Measurements from ENCODE around the gene NPAS4. TPM values are rescaled to one million over a fixed set of nuclear protein-coding genes. Genes with fewer than 3 reads are reported as not detected.

NPAS4 gene
- total and polyA plus RNA-seq, 2 of the 4 experiments (the other 2 are of a cell fraction): under 0.01 to 0.77 TPM

DNA sequence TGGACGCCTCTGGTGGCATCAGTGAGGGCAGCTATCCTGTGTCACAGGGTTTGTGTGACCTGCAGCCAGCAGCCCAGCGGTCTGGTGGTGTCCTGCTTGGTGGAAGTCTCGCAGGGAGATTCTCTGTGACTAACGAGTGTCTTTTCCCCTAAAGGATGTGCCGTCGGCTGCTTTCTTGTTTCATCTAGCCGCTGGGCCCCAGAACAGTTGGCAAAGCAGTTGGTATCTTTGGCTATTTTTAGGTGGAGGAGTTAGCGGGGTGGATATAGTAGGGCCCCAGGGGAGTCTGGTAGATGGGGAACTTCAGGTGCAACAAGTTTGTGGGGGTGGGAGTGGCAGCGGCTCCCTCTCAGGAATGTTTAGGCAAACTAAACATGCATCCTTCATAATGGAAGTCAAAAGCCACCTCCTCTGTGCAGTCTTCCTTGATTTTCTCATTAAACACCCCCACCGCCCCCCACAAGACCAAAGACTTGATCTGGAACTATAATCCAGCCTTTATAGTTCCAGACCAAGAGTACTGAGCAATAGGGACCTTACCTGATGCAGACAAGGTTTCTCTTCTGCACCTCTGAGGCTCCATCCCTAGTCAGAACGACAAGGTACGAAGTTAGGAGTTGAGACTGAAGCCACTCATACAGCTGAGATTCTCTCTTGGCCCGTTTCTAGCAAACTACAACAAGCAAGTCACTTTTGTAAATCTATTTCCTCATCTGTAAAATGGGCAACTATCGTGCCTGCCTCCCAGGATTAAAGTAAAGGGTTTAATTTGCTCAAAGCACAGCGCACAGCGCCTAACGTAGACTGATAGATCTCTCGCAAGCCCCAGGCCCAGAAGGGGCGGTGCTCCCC, 44.8 kb downstream of the NPAS4 start:
- no TSS peak for BruUV-seq (replicated peaks)
- no peak overlapping the region for H2BK20ac ChIP-seq (ENCODE audit: low read depth, low read length)
- H3K4me3 ChIP-seq (ENCODE audit: insufficient read depth, low read depth, low read length): peak overlapping the region; percentile 71
- no peak overlapping the region for H3K18ac ChIP-seq (ENCODE audit: low read depth, low read length)
- H3K36me3 ChIP-seq (ENCODE audit: control insufficient read depth, insufficient read depth, low read length): 0 out of 2 replicates have a peak, but pooled peaks cover 6% of the 10 kb centered on the region
- H3K4me2 ChIP-seq (ENCODE audit: low read depth, low read length): peak overlapping the region; percentile 82
- H3K4ac ChIP-seq (ENCODE audit: low read depth, low read length): 0 out of 2 replicates have a peak overlapping the region, but pooled peaks have one; percentile 1
- WGBS, 2 experiments (ENCODE audit: extremely low coverage in 2 of 2, insufficient read length in 1 of 2): 71% methylated on average over 6 of the region's 19 CpGs; no CpG with 5 or more reads in 1 of the 2 experiments
- H4K91ac ChIP-seq (ENCODE audit: insufficient read depth, low read depth, low read length): no peak overlapping the region
- no peak overlapping the region for H2BK5ac ChIP-seq (ENCODE audit: low read depth, low read length, poor library complexity, severe bottlenecking)
- H3K4me1 ChIP-seq (ENCODE audit: control insufficient read depth, insufficient read depth, low read length): peaks cover 8% of the 10 kb centered on the region; the same call in 1 of the 2 replicates
- H3K27me3 ChIP-seq (ENCODE audit: control insufficient read depth, insufficient read depth, low read length): no peaks in the 10 kb centered on the region
- ChIA-PET CTCF (interaction anchor here (0.9 kb wide), 1 partner anchor 174 kb away, joined by 3 read pairs; no protein-coding TSS in a partner anchor), POLR2A (ENCODE audit: unreplicated experiment) (no interaction called here)
- ATAC-seq (ENCODE audit: low read depth): no peak
- H3K56ac ChIP-seq (ENCODE audit: extremely low read depth, insufficient read depth, low read length): no peak overlapping the region
- intact Hi-C loops (cut with micrococcal nuclease) (loop anchor here (1.0 kb wide), 1 partner anchor 212 kb away; the partner anchor contains the start of gene RBM4B), in situ Hi-C loops (cut with MboI; ENCODE audit: low sequenced_read_pairs) (no loop called here), dilution Hi-C loops (cut with HindIII; ENCODE audit: low sequenced_read_pairs, unreplicated experiment) (no loop called here)
- peak overlapping the region in 1 of 2 experiments; percentile 87; a peak in 2 of 4 replicates for H4K8ac ChIP-seq (ENCODE audit: low read depth in 2 of 2, low read length in 2 of 2)
- peak overlapping the region; percentile 65 for H3K23ac ChIP-seq (ENCODE audit: low read depth, low read length)
- no peak overlapping the region for H2BK15ac ChIP-seq (ENCODE audit: low read depth, low read length)
- peak overlapping the region; percentile 57; the same call in 1 of the 2 replicates for H3K14ac ChIP-seq (replicated peaks; ENCODE audit: low read depth, low read length)
- H4K5ac ChIP-seq (ENCODE audit: low read depth, low read length): peak overlapping the region; percentile 11; the same call in 1 of the 2 replicates
- peak overlapping the region; percentile 61 for H2AK9ac ChIP-seq (replicated peaks; ENCODE audit: low read depth, low read length, poor library complexity)
- peaks cover 20 to 27% of the 10 kb centered on the region in 2 experiments for H3K79me1 ChIP-seq (ENCODE audit: low read depth in 1 of 2, low read length in 2 of 2)
- peaks cover 4% of the 10 kb centered on the region; the same call in 1 of the 2 replicates for H3K9me3 ChIP-seq (ENCODE audit: control insufficient read depth, insufficient read depth, low read length)
- H2AFZ ChIP-seq (replicated peaks; ENCODE audit: low read length, poor library complexity): peak overlapping the region; percentile 97
- peaks cover 5% of the 10 kb centered on the region for H3K9me1 ChIP-seq (ENCODE audit: insufficient read depth, low read length)
- no peak overlapping the region for H3K27ac ChIP-seq (ENCODE audit: insufficient read depth, low read length)
- H4K20me1 ChIP-seq (ENCODE audit: insufficient read depth, low read length): no peaks in the 10 kb centered on the region; the same call in 1 of the 2 replicates
- peak overlapping the region; percentile 79; the same call in 1 of the 2 replicates for H3K9ac ChIP-seq (ENCODE audit: low read depth, low read length)
- H2AK5ac ChIP-seq (ENCODE audit: low read depth, low read length): peak overlapping the region; percentile 22; the same call in 1 of the 2 replicates
- no peak overlapping the region for H2BK120ac ChIP-seq (ENCODE audit: low read depth, low read length)
- DNase-seq: no peak
- TF ChIP-seq NFE2L2 (IDR thresholded peaks at IDR 0.05; ENCODE audit: low read depth, low read length): no peak
- TF ChIP-seq, protein P1, sequence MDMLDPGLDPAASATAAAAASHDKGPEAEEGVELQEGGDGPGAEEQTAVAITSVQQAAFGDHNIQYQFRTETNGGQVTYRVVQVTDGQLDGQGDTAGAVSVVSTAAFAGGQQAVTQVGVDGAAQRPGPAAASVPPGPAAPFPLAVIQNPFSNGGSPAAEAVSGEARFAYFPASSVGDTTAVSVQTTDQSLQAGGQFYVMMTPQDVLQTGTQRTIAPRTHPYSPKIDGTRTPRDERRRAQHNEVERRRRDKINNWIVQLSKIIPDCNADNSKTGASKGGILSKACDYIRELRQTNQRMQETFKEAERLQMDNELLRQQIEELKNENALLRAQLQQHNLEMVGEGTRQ (IDR thresholded peaks at IDR 0.05; ENCODE audit: low read depth, low read length): no peak
- TF ChIP-seq, protein P2, sequence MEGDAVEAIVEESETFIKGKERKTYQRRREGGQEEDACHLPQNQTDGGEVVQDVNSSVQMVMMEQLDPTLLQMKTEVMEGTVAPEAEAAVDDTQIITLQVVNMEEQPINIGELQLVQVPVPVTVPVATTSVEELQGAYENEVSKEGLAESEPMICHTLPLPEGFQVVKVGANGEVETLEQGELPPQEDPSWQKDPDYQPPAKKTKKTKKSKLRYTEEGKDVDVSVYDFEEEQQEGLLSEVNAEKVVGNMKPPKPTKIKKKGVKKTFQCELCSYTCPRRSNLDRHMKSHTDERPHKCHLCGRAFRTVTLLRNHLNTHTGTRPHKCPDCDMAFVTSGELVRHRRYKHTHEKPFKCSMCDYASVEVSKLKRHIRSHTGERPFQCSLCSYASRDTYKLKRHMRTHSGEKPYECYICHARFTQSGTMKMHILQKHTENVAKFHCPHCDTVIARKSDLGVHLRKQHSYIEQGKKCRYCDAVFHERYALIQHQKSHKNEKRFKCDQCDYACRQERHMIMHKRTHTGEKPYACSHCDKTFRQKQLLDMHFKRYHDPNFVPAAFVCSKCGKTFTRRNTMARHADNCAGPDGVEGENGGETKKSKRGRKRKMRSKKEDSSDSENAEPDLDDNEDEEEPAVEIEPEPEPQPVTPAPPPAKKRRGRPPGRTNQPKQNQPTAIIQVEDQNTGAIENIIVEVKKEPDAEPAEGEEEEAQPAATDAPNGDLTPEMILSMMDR (conservative IDR thresholded peaks at IDR 0.05; ENCODE audit: low read depth, low read length): no peak
- no peak for TF ChIP-seq POLR2A (IDR thresholded peaks at IDR 0.05; ENCODE audit: low read depth, low read length)
- TF ChIP-seq MAZ (IDR thresholded peaks at IDR 0.05; ENCODE audit: borderline replicate concordance, low read depth, low read length): no peak
- no peak for TF ChIP-seq CEBPB (IDR thresholded peaks at IDR 0.05; ENCODE audit: low read depth, low read length)
- no peak for TF ChIP-seq RCOR1 (IDR thresholded peaks at IDR 0.05; ENCODE audit: insufficient replicate concordance, low read length)
- no peak for TF ChIP-seq MAFK (IDR thresholded peaks at IDR 0.05; ENCODE audit: low read depth, low read length)
- TF ChIP-seq BHLHE40 (IDR thresholded peaks at IDR 0.05; ENCODE audit: low read depth, low read length): no peak
- no peak for TF ChIP-seq CHD1 (IDR thresholded peaks at IDR 0.05; ENCODE audit: low read depth, low read length)
- TF ChIP-seq SMC3 (IDR thresholded peaks at IDR 0.05; ENCODE audit: low read depth, low read length): no peak
- TF ChIP-seq RFX5 (IDR thresholded peaks at IDR 0.05; ENCODE audit: low read depth, low read length): no peak
- TF ChIP-seq, protein P3, sequence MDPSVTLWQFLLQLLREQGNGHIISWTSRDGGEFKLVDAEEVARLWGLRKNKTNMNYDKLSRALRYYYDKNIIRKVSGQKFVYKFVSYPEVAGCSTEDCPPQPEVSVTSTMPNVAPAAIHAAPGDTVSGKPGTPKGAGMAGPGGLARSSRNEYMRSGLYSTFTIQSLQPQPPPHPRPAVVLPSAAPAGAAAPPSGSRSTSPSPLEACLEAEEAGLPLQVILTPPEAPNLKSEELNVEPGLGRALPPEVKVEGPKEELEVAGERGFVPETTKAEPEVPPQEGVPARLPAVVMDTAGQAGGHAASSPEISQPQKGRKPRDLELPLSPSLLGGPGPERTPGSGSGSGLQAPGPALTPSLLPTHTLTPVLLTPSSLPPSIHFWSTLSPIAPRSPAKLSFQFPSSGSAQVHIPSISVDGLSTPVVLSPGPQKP (IDR thresholded peaks at IDR 0.05; ENCODE audit: borderline replicate concordance, low read depth, low read length): no peak
